Measurements from ENCODE around the gene SKAP2.

DNA sequence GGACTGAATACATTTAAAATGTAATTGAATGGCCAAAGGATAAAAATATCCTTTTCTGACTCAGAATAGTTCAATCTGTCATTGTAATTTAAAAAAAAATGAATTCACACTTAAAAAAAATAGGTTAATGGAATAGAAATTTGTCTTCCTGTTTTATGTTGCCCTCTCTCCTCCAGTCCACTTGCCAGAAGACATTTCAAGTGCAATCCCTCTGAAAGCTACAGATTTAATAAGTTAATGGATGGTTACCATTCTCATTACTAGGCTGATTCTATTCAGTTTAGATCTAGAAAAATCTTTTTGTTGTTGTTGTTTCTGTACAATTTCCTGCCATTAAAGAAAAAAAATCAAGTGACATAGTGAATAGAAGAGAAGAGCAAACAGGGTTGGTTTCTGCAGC lies 142.9 kb downstream of the SKAP2 start:
- TF ChIP-seq POLR2A (IDR thresholded peaks at IDR 0.05) = no peak
- TF ChIP-seq, protein P1, sequence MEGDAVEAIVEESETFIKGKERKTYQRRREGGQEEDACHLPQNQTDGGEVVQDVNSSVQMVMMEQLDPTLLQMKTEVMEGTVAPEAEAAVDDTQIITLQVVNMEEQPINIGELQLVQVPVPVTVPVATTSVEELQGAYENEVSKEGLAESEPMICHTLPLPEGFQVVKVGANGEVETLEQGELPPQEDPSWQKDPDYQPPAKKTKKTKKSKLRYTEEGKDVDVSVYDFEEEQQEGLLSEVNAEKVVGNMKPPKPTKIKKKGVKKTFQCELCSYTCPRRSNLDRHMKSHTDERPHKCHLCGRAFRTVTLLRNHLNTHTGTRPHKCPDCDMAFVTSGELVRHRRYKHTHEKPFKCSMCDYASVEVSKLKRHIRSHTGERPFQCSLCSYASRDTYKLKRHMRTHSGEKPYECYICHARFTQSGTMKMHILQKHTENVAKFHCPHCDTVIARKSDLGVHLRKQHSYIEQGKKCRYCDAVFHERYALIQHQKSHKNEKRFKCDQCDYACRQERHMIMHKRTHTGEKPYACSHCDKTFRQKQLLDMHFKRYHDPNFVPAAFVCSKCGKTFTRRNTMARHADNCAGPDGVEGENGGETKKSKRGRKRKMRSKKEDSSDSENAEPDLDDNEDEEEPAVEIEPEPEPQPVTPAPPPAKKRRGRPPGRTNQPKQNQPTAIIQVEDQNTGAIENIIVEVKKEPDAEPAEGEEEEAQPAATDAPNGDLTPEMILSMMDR (IDR thresholded peaks at IDR 0.05) = no peak
- TF ChIP-seq POLR2AphosphoS5 (IDR thresholded peaks at IDR 0.05) = no peak
